GM23338 (cell line): ENCODE measurements around the gene MTHFSD. TPM values are rescaled to one million over a fixed set of nuclear protein-coding genes. Genes with fewer than 3 reads are reported as not detected.

Source experiments
- ATAC-seq: fragments of 200-7000 bp; cut with Tn5 transposase; 3 replicates; pipeline ENCODE4 v1.9.1; 2020
- DNase-seq: peaks from one replicate; pipeline ENCODE4 v3.0.0-alpha.2; 2015; ENCODE audit warnings: low spot score
- H2AFZ ChIP-seq: fragments of 200-600 bp; sonication (generic); 2 replicates; pipeline ENCODE4 v1.8.0; 2016; ENCODE audit warnings: antibody characterized with exemption, mild to moderate bottlenecking, moderate library complexity
- H3F3A ChIP-seq: fragments of 200-600 bp; sonication (generic); replicated peaks from 2 replicates; pipeline ENCODE4 v1.8.0; 2017; ENCODE audit warnings: antibody characterized with exemption, mixed run types, low read depth
- H3K27ac ChIP-seq: fragments of 200-600 bp; sonication (generic); 2 replicates; pipeline ENCODE4 v1.6.1; 2016; ENCODE audit warnings: low read depth
- H3K27me3 ChIP-seq: fragments of 200-600 bp; sonication (generic); 2 replicates; pipeline ENCODE4 v1.8.0; 2016; ENCODE audit warnings: mild to moderate bottlenecking, mixed run types, moderate library complexity; ENCODE audit not compliant: insufficient read depth
- H3K36me3 ChIP-seq: fragments of 200-600 bp; sonication (generic); 2 replicates; pipeline ENCODE4 v1.8.0; 2016; ENCODE audit warnings: mild to moderate bottlenecking; ENCODE audit not compliant: insufficient read depth
- H3K4me1 ChIP-seq: fragments of 200-600 bp; sonication (generic); 2 replicates; pipeline ENCODE4 v1.8.0; 2016; ENCODE audit warnings: mild to moderate bottlenecking, moderate library complexity; ENCODE audit not compliant: insufficient read depth
- H3K4me2 ChIP-seq: fragments of 200-600 bp; sonication (generic); 2 replicates; pipeline ENCODE4 v1.7.1; 2017; ENCODE audit warnings: mixed run types
- H3K4me3 ChIP-seq: fragments of 200-600 bp; sonication (generic); 2 replicates; pipeline ENCODE4 v1.6.1; 2016; ENCODE audit warnings: mixed run types
- H3K79me2 ChIP-seq: fragments of 200-600 bp; sonication (generic); replicated peaks from 2 replicates; pipeline ENCODE4 v1.8.0; 2017; ENCODE audit warnings: mild to moderate bottlenecking; ENCODE audit not compliant: insufficient read depth
- H3K9me2 ChIP-seq: fragments of 200-600 bp; sonication (generic); 2 replicates; pipeline ENCODE4 v1.8.0; 2017; ENCODE audit not compliant: insufficient read depth
- H4K20me1 ChIP-seq: fragments of 200-600 bp; sonication (generic); replicated peaks from 2 replicates; pipeline ENCODE4 v1.8.0; 2017; ENCODE audit warnings: mild to moderate bottlenecking; ENCODE audit not compliant: insufficient read depth
- H3K27ac Mint-ChIP-seq: 2 replicates; pipeline ENCODE4 v1.8.0; 2020; ENCODE audit warnings: inconsistent platforms, mild to moderate bottlenecking, moderate library complexity, mixed read lengths
- H3K27me3 Mint-ChIP-seq: 3 replicates; pipeline ENCODE4 v1.8.0; 2022; ENCODE audit warnings: low read depth, mild to moderate bottlenecking, moderate library complexity, mixed read lengths, inconsistent platforms; ENCODE audit not compliant: insufficient read depth, poor library complexity
- H3K36me3 Mint-ChIP-seq: 3 replicates; pipeline ENCODE4 v1.8.0; 2021; ENCODE audit warnings: low read depth, mild to moderate bottlenecking, inconsistent platforms, moderate library complexity, mixed read lengths
- H3K4me1 Mint-ChIP-seq: 3 replicates; pipeline ENCODE4 v1.8.0; 2020; ENCODE audit warnings: mild to moderate bottlenecking, inconsistent platforms, mixed read lengths
- H3K4me3 Mint-ChIP-seq: 3 replicates; pipeline ENCODE4 v1.8.0; 2021; ENCODE audit warnings: moderate library complexity, mild to moderate bottlenecking, inconsistent platforms, mixed read lengths
- H3K9me3 Mint-ChIP-seq: 3 replicates; pipeline ENCODE4 v1.8.0; 2020; ENCODE audit warnings: moderate library complexity, mild to moderate bottlenecking, inconsistent platforms, mixed read lengths
- CREB1 ChIP-seq: fragments of 250-450 bp; sonication (Bioruptor Pico); IDR thresholded peaks from 2 replicates; pipeline ENCODE4 v1.5.0; 2020; ENCODE audit warnings: low read depth, mild to moderate bottlenecking, moderate library complexity
- EZH2 ChIP-seq: fragments of 200-600 bp; sonication (generic); IDR thresholded peaks from one replicate; pipeline ENCODE4 v1.8.0; 2017; ENCODE audit warnings: antibody characterized with exemption, mild to moderate bottlenecking, low read depth; ENCODE audit not compliant: unreplicated experiment
- EZH2phosphoT487 ChIP-seq: fragments of 200-600 bp; sonication (generic); IDR thresholded peaks from one replicate; pipeline ENCODE4 v1.8.1; 2018; ENCODE audit warnings: antibody characterized with exemption; ENCODE audit not compliant: unreplicated experiment
- JUNB ChIP-seq: IDR thresholded peaks from one replicate; pipeline ENCODE4 v1.6.1; 2016; ENCODE audit warnings: antibody characterized with exemption; ENCODE audit not compliant: unreplicated experiment
- NANOG ChIP-seq: IDR thresholded peaks from 2 replicates; pipeline ENCODE4 v1.6.1; 2016; ENCODE audit warnings: antibody characterized with exemption, borderline replicate concordance
- POLR2AphosphoS5 ChIP-seq: IDR thresholded peaks from 2 replicates; pipeline ENCODE4 v1.6.1; 2016; ENCODE audit warnings: antibody characterized with exemption, low read depth
- ZNF114 ChIP-seq: fragments of 250-450 bp; sonication (Bioruptor Pico); IDR thresholded peaks from 2 replicates; pipeline ENCODE4 v1.5.0; 2020; ENCODE audit warnings: mild to moderate bottlenecking, moderate library complexity
- ZNF331 ChIP-seq: fragments of 250-450 bp; sonication (Bioruptor Pico); IDR thresholded peaks from 2 replicates; pipeline ENCODE4 v1.5.0; 2020; ENCODE audit warnings: low read depth, mild to moderate bottlenecking, moderate library complexity
- polyA plus RNA-seq: library from polyadenylated mRNA; unstranded; fragments of >200 nt; fragmentation: Nextera tagmentation; extraction: Ambion mirVana; gene quantifications from 2 replicates; pipeline ENCODE4 v1.2.1, GENCODE V29; 2016
- total RNA-seq: library from RNA; depleted of rRNA; stranded (reverse); fragments of >200 nt; shearing (Covaris generic); gene quantifications from 2 replicates; pipeline ENCODE4 v1.2.3, GENCODE V29; 2014
- TF ChIP-seq, protein P1 (sequence below): fragments of 250-450 bp; sonication (Bioruptor Pico); IDR thresholded peaks from 2 replicates; pipeline ENCODE4 v1.5.0; 2020; ENCODE audit warnings: mild to moderate bottlenecking, moderate library complexity
- TF ChIP-seq, protein P2 (sequence below): IDR thresholded peaks from 2 replicates; pipeline ENCODE4 v1.6.1; 2016; ENCODE audit warnings: antibody characterized with exemption
- TF ChIP-seq, protein P3 (sequence below), 2 experiments: fragments of 200-600 bp in 1 of 2; sonication (generic) in 1 of 2; conservative IDR thresholded peaks; 2 replicates each; pipeline versions ENCODE4 v1.5.1 to v1.6.1; 2016 to 2017; ENCODE audit warnings: antibody characterized with exemption in 2 of 2, low read depth in 2 of 2, mild to moderate bottlenecking in 2 of 2, moderate library complexity in 1 of 2

Gene MTHFSD
- total and polyA plus RNA-seq, 2 experiments from 2014 or later = 7.2 to 8.1 TPM

GRCh38 chr16:86525696-86526095 is 29.3 kb downstream of the MTHFSD start:
- Histone ChIP-seq H4K20me1 (no peaks in the 10 kb centered on the region), H3K27ac (no peak overlapping the region), H2AFZ (no peak overlapping the region), H3K4me1 (no peaks in the 10 kb centered on the region), H3F3A (no peaks in the 10 kb centered on the region), H3K4me2 (no peak overlapping the region), H3K27me3 (no peaks in the 10 kb centered on the region), H3K9me2 (no peaks in the 10 kb centered on the region), H3K79me2 (no peaks in the 10 kb centered on the region), H3K4me3 (no peak overlapping the region), H3K36me3 (no peaks in the 10 kb centered on the region)
- ATAC-seq (no peak), DNase-seq (no peak)
- Mint-ChIP-seq H3K9me3 (peaks cover 23% of the 10 kb centered on the region; the same call in 2 of the 3 replicates), H3K4me3 (no peak overlapping the region), H3K4me1 (no peaks in the 10 kb centered on the region), H3K27ac (no peak overlapping the region), H3K36me3 (peaks cover 11% of the 10 kb centered on the region; the same call in 1 of the 3 replicates), H3K27me3 (peaks cover 24% of the 10 kb centered on the region)
- TF ChIP-seq EZH2phosphoT487 = no peak

DNA sequence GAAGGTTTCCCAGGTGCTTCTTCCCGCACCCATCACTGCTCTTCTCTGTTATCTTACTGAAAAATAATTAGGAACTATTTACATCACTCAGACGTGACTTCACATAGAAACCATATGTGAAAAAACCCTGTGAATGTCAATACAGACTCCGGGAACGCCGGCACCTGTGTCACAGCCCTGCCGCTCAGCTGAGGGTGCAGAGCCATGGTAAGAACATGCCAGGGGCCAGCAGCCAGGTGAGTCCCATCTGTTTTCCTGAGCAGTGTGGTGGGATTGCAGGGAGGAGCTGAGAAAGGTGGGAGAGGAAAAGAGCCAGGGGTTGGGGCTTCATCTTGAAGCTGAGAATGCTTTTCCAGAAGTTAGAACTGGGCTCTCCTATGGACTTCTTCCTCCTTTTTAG is 31.0 kb downstream of the MTHFSD start:
- H3K27me3 ChIP-seq = peaks cover 8% of the 10 kb centered on the region
- no peaks in the 10 kb centered on the region for H3K9me2 ChIP-seq
- no peaks in the 10 kb centered on the region for H3K4me1 ChIP-seq
- H4K20me1 ChIP-seq = no peaks in the 10 kb centered on the region
- Mint-ChIP-seq H3K27me3 (peaks cover 32% of the 10 kb centered on the region), H3K9me3 (peaks cover 23% of the 10 kb centered on the region; the same call in 2 of the 3 replicates), H3K4me3 (no peak overlapping the region), H3K27ac (no peak overlapping the region), H3K36me3 (0 out of 3 replicates have a peak, but pooled peaks cover 6% of the 10 kb centered on the region), H3K4me1 (no peaks in the 10 kb centered on the region; the same call in 2 of the 3 replicates)
- no peaks in the 10 kb centered on the region for H3K79me2 ChIP-seq
- no peaks in the 10 kb centered on the region for H3F3A ChIP-seq
- H3K4me2 ChIP-seq = no peak overlapping the region
- no peaks in the 10 kb centered on the region for H3K36me3 ChIP-seq
- no peak overlapping the region for H3K27ac ChIP-seq
- no peak overlapping the region for H2AFZ ChIP-seq
- no peak for DNase-seq
- no peak overlapping the region for H3K4me3 ChIP-seq
- ATAC-seq = no peak
- TF ChIP-seq JUNB (no peak), ZNF114 (CRISPR knock-in tag) (no peak), ZNF331 (CRISPR knock-in tag) (no peak), POLR2AphosphoS5 (no peak), NANOG (no peak), EZH2 (no peak), CREB1 (CRISPR knock-in tag) (no peak), EZH2phosphoT487 (no peak)
- TF ChIP-seq, protein P1, sequence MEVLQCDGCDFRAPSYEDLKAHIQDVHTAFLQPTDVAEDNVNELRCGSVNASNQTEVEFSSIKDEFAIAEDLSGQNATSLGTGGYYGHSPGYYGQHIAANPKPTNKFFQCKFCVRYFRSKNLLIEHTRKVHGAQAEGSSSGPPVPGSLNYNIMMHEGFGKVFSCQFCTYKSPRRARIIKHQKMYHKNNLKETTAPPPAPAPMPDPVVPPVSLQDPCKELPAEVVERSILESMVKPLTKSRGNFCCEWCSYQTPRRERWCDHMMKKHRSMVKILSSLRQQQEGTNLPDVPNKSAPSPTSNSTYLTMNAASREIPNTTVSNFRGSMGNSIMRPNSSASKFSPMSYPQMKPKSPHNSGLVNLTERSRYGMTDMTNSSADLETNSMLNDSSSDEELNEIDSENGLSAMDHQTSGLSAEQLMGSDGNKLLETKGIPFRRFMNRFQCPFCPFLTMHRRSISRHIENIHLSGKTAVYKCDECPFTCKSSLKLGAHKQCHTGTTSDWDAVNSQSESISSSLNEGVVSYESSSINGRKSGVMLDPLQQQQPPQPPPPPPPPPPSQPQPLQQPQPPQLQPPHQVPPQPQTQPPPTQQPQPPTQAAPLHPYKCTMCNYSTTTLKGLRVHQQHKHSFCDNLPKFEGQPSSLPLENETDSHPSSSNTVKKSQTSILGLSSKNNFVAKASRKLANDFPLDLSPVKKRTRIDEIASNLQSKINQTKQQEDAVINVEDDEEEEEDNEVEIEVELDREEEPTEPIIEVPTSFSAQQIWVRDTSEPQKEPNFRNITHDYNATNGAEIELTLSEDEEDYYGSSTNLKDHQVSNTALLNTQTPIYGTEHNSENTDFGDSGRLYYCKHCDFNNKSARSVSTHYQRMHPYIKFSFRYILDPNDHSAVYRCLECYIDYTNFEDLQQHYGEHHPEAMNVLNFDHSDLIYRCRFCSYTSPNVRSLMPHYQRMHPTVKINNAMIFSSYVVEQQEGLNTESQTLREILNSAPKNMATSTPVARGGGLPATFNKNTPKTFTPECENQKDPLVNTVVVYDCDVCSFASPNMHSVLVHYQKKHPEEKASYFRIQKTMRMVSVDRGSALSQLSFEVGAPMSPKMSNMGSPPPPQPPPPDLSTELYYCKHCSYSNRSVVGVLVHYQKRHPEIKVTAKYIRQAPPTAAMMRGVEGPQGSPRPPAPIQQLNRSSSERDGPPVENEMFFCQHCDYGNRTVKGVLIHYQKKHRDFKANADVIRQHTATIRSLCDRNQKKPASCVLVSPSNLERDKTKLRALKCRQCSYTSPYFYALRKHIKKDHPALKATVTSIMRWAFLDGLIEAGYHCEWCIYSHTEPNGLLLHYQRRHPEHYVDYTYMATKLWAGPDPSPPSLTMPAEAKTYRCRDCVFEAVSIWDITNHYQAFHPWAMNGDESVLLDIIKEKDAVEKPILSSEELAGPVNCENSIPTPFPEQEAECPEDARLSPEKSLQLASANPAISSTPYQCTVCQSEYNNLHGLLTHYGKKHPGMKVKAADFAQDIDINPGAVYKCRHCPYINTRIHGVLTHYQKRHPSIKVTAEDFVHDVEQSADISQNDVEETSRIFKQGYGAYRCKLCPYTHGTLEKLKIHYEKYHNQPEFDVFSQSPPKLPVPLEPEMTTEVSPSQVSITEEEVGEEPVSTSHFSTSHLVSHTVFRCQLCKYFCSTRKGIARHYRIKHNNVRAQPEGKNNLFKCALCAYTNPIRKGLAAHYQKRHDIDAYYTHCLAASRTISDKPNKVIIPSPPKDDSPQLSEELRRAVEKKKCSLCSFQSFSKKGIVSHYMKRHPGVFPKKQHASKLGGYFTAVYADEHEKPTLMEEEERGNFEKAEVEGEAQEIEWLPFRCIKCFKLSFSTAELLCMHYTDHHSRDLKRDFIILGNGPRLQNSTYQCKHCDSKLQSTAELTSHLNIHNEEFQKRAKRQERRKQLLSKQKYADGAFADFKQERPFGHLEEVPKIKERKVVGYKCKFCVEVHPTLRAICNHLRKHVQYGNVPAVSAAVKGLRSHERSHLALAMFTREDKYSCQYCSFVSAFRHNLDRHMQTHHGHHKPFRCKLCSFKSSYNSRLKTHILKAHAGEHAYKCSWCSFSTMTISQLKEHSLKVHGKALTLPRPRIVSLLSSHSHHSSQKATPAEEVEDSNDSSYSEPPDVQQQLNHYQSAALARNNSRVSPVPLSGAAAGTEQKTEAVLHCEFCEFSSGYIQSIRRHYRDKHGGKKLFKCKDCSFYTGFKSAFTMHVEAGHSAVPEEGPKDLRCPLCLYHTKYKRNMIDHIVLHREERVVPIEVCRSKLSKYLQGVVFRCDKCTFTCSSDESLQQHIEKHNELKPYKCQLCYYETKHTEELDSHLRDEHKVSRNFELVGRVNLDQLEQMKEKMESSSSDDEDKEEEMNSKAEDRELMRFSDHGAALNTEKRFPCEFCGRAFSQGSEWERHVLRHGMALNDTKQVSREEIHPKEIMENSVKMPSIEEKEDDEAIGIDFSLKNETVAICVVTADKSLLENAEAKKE = no peak
- TF ChIP-seq, protein P2, sequence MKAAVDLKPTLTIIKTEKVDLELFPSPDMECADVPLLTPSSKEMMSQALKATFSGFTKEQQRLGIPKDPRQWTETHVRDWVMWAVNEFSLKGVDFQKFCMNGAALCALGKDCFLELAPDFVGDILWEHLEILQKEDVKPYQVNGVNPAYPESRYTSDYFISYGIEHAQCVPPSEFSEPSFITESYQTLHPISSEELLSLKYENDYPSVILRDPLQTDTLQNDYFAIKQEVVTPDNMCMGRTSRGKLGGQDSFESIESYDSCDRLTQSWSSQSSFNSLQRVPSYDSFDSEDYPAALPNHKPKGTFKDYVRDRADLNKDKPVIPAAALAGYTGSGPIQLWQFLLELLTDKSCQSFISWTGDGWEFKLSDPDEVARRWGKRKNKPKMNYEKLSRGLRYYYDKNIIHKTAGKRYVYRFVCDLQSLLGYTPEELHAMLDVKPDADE = no peak
- TF ChIP-seq, protein P3, sequence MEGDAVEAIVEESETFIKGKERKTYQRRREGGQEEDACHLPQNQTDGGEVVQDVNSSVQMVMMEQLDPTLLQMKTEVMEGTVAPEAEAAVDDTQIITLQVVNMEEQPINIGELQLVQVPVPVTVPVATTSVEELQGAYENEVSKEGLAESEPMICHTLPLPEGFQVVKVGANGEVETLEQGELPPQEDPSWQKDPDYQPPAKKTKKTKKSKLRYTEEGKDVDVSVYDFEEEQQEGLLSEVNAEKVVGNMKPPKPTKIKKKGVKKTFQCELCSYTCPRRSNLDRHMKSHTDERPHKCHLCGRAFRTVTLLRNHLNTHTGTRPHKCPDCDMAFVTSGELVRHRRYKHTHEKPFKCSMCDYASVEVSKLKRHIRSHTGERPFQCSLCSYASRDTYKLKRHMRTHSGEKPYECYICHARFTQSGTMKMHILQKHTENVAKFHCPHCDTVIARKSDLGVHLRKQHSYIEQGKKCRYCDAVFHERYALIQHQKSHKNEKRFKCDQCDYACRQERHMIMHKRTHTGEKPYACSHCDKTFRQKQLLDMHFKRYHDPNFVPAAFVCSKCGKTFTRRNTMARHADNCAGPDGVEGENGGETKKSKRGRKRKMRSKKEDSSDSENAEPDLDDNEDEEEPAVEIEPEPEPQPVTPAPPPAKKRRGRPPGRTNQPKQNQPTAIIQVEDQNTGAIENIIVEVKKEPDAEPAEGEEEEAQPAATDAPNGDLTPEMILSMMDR (conservative IDR thresholded peaks at IDR 0.05; ENCODE audit: low read depth in 2 of 2) = no peak
